HG03064 (cell line): Measurements from ENCODE around the gene MYO7A.

ENCODE experiments used
- ATAC-seq: cut with Tn5 transposase; IDR thresholded peaks from one replicate; pipeline ENCODE4 v1.9.1; 2021; ENCODE audit warnings: low read depth; ENCODE audit not compliant: unreplicated experiment

Gene MYO7A

DNA sequence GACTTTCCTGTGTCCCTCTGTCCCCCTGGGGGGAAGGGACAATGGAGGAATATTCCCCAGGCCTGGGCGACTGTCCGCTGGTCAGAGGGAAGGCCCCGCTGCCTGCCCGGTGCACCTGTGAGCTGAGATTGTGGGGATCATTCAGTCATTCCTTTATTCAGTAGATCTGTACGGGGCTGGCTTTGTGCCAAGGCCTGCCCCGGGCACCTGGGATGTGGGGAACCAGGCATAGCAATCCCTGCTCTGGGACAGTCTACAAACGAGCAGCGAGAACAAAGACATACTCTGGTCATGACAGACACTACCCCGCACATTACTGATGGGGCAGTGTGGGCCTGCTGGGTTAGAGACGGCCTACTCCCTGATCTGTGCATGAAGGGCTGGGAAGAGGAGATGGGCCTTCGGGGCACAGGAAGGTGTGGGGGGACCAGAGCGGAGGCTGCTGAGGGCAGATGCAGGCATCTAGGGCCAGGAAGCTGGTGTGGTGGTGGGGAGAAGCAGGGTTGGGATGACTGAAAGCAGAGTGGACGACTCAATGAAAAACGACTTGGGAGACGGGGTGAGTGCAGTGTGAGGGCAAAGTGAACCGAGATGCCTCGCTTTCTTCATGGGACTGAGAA lies 1.8 kb upstream of the MYO7A start:
- ATAC-seq, result no peak

GRCh38 chr11:77126861-77127234 lies 1.2 kb upstream of the MYO7A start:
- no peak for ATAC-seq

DNA sequence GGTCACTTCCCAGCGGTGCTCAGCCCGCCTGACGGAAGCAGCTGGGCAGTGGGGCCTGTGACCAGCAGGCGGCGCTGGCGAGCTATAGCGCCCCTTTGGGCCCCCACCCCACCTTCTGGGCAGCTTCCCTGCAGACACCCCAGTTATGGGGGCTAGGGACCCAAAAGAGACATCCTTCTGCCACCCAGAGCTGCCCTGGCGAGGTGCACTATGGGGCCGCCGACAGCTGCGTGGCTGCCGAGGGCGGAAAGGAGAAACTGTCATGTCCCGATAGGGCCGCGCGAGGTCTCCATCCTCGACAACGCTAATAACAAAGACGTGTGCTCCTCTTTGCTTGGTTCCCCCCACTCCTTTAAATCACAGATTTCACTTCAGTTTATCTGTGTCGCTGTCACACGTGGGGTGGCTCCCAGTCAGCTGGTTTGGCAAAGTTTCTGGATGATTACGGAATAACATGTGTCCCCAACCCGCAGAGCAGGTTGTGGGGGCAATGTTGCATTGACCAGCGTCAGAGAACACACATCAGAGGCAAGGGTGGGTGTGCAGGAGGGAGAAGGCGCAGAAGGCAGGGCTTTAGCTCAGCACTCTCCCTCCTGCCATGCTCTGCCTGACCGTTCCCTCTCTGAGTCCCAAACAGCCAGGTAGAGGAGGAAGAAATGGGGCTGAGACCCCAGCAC lies 673 bp upstream of the MYO7A start:
- ATAC-seq, result no peak

DNA sequence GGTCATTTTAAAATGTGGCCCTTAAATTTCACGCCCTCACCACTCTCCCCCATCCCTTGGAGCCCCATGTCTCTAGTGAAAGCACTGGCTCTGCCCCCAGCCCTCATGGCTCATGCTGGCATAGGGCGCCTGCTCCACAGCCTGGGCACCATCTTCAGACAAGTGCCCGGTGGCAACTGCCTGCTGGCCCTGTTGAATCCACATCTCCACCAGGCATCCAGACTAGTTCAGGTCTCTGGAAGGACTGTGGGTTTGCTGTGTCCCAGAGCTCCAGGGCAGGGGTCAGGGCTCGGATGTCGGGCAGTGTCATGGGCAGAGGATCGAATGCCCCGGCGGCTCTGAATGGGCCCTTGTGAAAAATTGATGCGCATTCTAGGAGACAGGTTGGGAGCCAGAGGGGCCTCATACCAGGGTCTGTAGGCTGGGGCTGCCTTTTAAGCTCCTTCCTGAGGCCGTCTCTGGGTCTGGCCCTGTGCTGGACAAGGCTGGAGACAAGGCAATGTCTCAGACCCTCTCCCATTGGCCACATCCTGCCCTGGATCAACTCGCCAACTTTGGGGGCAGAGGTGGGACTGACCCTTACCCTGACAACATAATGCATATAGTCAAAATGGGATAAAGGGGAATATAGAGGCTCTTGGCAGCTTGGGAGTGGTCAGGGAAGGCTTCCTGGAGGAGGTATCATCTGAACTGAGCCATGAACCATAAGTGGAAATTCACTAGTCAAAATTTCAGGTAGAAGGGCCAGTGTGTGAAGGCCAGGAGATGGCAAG lies 1.2 kb downstream of the MYO7A start:
- ATAC-seq, result no peak

- no peak for ATAC-seq
Observed at GRCh38 chr11:77129842-77130756, 2.1 kb downstream of the MYO7A start.

GRCh38 chr11:77130763-77131513 lies 2.9 kb downstream of the MYO7A start:
- no peak for ATAC-seq

DNA sequence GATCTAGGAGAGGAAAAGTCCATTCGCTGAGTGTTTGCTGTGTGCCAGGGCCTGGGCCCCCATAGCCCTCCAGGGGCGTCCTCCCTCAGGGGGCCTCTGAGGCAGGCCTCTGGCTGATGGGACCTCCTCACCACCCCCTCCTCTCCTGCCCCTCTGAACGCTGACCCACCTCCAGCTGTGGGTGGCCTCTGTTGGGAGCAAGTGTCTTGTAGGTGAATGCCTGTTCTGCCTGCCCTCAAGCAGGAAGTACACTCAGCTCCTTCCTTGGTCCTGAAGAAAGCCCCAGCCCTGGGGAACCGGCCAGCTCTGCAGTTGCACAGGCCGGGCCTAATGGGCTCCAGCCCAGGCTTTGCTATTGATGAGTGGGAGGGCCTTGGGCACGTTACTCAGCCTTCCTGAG lies 3.5 kb downstream of the MYO7A start:
- no peak for ATAC-seq

GRCh38 chr11:77135069-77135468 lies 7.0 kb downstream of the MYO7A start:
- no peak for ATAC-seq

DNA sequence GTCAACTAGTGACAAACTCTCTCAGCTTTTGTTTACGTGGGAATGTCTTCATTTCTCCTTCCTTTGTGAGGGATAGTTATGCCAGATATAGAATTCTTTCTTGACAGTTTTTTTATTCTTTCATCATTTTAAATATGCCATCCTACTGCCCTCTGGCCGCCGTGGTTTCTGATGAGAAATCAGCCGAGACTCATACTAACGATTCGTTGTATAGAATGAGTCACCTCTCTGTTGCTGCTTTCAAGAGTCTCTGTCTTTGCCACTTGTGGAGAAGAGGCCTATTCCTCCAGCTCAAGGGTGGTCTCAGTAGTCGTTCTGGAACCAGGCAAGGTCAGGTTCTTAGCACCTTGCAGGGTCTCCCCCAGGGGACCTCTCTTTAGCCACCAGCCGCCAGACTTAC lies 8.0 kb downstream of the MYO7A start:
- ATAC-seq, result no peak

DNA sequence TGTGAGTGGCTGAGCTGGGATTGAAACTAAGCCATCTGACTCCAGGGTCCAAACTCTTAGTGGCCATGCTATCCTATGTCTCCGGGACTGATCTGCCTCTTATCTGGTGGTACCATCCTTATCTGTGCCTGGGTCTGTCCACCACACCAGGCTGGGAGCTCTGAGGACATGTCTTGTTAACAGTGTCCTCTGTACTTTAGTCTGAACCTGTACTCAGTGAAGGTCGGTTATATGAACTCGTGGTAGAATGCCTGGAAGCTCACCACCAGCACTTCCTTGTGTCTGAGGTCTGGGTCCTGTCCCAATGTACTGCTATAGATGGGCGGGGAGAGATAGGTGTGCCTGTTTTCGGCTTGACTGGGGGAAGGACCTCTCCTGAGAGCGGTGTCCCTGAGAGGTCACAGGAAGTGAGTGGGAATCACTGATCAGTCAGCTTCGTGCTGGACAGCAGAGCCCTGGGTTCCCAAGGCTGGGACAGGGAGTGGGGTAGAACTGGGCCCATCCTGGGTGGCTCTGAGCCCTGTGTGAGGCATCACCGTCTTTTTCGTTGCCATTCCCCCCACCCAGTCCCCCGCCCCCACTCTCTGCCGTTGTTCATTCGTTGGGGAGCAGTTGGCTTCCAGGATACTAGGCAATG lies 8.9 kb downstream of the MYO7A start:
- no peak for ATAC-seq

GRCh38 chr11:77137421-77137820 lies 9.4 kb downstream of the MYO7A start:
- no peak for ATAC-seq

- ATAC-seq, result no peak
Observed at GRCh38 chr11:77138106-77138649, 10.1 kb downstream of the MYO7A start.

DNA sequence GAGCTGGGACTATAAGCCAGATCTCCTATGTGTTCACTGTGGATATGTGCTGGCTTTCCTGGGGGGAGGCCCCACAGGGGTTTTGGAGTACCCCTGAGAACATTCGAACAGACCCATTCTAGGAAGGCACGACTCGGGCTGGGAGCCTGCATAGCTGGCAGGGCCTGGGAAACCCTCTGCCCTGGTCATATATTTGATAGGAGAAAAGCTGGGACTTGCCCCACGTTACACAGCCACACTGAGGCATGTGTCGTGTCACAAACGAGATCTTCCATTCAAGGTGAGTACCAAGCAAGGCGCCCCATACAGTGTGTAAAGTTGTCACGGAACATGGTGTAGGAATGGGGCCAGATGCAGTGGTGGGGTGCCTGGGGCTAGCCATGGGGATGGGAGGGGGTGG lies 11.2 kb downstream of the MYO7A start:
- no peak for ATAC-seq

- ATAC-seq, result no peak
Observed at GRCh38 chr11:77140231-77140851, 12.3 kb downstream of the MYO7A start.

GRCh38 chr11:77141034-77141433 lies 13.0 kb downstream of the MYO7A start:
- no peak for ATAC-seq

DNA sequence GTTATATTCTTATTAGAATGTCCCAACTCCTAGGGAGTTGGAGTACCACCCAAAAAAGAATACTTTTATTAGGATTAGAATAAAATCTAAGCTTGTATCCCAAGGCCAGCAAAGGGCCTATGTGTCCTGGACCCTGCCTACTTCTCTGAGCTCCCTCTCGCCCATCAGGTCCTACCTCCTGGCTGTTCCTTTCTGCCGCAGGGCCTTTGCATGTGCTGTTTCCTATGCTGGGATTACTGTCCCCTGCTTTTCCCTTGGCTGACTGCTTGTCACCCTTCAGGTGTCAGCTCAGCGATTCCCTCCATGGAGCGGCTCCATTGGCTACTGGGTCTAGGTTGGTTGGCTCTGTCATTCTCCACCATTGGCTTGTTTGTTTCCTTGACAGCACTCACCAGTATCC lies 13.4 kb downstream of the MYO7A start:
- ATAC-seq, result no peak

DNA sequence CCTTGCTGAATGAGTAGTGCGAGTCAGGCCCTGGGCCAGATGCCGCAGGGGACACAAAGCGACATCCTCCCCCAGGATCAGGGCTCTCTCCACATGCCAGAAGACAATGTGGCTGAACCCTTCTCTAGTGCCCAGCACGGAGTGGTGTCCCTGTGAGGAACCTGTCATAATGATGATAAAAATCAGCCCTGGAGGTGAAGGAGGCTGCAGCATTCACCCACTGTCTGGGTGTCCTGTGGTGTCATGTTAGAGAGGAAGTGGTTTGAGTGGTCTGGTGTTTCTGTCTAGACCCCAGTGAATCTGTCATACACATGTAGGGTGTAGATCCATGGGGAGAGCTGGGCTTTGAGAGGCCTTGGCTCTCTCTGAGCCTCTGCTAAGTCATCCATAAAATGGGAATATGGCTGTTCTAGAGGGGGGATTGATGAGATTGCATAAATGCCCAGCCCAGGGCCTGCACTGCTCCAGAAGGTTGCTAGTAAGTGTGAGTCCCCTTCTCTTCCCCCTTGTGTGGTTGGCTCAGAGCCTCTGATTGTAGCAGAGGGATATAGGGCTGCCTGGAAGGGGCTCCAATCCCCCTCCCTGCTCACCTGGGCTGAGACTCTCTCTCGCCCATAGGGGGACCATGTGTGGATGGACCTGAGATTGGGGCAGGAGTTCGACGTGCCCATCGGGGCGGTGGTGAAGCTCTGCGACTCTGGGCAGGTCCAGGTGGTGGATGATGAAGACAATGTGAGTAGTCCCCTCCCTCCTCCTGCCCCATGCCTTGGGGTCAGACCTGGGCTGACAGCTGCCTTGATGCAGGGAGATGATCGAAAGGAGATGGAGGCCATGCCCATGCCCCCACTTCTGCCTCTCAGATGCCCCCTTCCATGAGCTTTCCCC lies 14.3 kb downstream of the MYO7A start:
- no peak for ATAC-seq

GRCh38 chr11:77143405-77144020 lies 15.5 kb downstream of the MYO7A start:
- no peak for ATAC-seq
